NCI-H1694 treated with DMSO at 0.1 percent for 48 hours (cell line): Measurements from ENCODE around the gene DIPK2B.

ENCODE experiments used
- DNase-seq: peaks from one replicate; lab custom pipeline; 2025; lab: John Stamatoyannopoulos, UW

The DIPK2B gene

GRCh38 chrX:45200741-45201234, at the start of gene DIPK2B:
Gene DIPK2B, minus strand, starts transcription at chrX:45200876. Its CDS starts 50 bp downstream, at chrX:45200826.
- no peak for DNase-seq

GRCh38 chrX:45240301-45240700, 39.6 kb upstream of the DIPK2B start:
- DNase-seq, result no peak

GRCh38 chrX:45238489-45238888, 37.8 kb upstream of the DIPK2B start:
- no peak for DNase-seq

GRCh38 chrX:45233531-45233930, 32.9 kb upstream of the DIPK2B start:
- no peak for DNase-seq

GRCh38 chrX:45232139-45232538, 31.5 kb upstream of the DIPK2B start:
- no peak for DNase-seq

- no peak for DNase-seq
These were observed 29.7 kb upstream of the DIPK2B start for GRCh38 chrX:45230410-45230809.

GRCh38 chrX:45229348-45229747, 28.7 kb upstream of the DIPK2B start:
- no peak for DNase-seq

GRCh38 chrX:45228126-45228525, 27.4 kb upstream of the DIPK2B start:
- DNase-seq, result no peak

- DNase-seq, result no peak
These were observed 7.6 kb upstream of the DIPK2B start for GRCh38 chrX:45208121-45208856.

GRCh38 chrX:45202171-45202570, 1.5 kb upstream of the DIPK2B start:
- DNase-seq, result no peak

- no peak for DNase-seq
These were observed 2.0 kb downstream of the DIPK2B start for GRCh38 chrX:45198706-45199105.

- no peak for DNase-seq
These were observed 2.4 kb downstream of the DIPK2B start for GRCh38 chrX:45198301-45198700.

- DNase-seq, result no peak
These were observed 4.0 kb downstream of the DIPK2B start for GRCh38 chrX:45196701-45197100.

GRCh38 chrX:45191820-45192409, 8.8 kb downstream of the DIPK2B start:
- no peak for DNase-seq

GRCh38 chrX:45191383-45191782, 9.3 kb downstream of the DIPK2B start:
- DNase-seq, result no peak

- no peak for DNase-seq
These were observed 12.9 kb downstream of the DIPK2B start for GRCh38 chrX:45187731-45188130.

GRCh38 chrX:45186643-45187026, 14.0 kb downstream of the DIPK2B start:
- DNase-seq, result no peak

GRCh38 chrX:45184211-45184610, 16.5 kb downstream of the DIPK2B start:
- DNase-seq, result no peak

- DNase-seq, result no peak
These were observed 27.8 kb downstream of the DIPK2B start for GRCh38 chrX:45172890-45173289.

- no peak for DNase-seq
These were observed 33.9 kb downstream of the DIPK2B start for GRCh38 chrX:45166781-45167180.

GRCh38 chrX:45165726-45166125, 35.0 kb downstream of the DIPK2B start:
- no peak for DNase-seq

GRCh38 chrX:45164995-45165394, 35.7 kb downstream of the DIPK2B start:
- DNase-seq, result no peak

GRCh38 chrX:45164021-45164621, 36.6 kb downstream of the DIPK2B start:
- no peak for DNase-seq
